HL-60 (cell line): ENCODE data around the gene SOX18.

Experiments used
- DNase-seq, 2 experiments: peaks; one replicate each; pipeline ENCODE4 v3.0.0-alpha.2; 2010 to 2020; ENCODE audit warnings: low read depth in 1 of 2, low spot score in 1 of 2
- H3K27ac ChIP-seq: fragments of 250-450 bp; sonication (Bioruptor Pico); replicated peaks from 2 replicates; pipeline ENCODE4 v1.5.1; 2020; ENCODE audit warnings: mild to moderate bottlenecking, moderate library complexity
- H3K27me3 ChIP-seq: fragments of 250-450 bp; sonication (Bioruptor Pico); 2 replicates; pipeline ENCODE4 v1.5.1; 2021; ENCODE audit warnings: mild to moderate bottlenecking, moderate library complexity; ENCODE audit not compliant: insufficient read depth, poor library complexity, severe bottlenecking
- H3K4me3 ChIP-seq: replicated peaks from 2 replicates; pipeline ENCODE4 v1.5.1; 2011; ENCODE audit warnings: mild to moderate bottlenecking, control low read depth, low read length; ENCODE audit not compliant: insufficient read depth
- CTCF ChIP-seq: IDR thresholded peaks from one replicate; pipeline ENCODE4 v1.5.1; 2011; ENCODE audit warnings: low read length, control low read depth, inconsistent platforms; ENCODE audit not compliant: insufficient read depth
- GABPA ChIP-seq: IDR thresholded peaks from 2 replicates; pipeline ENCODE4 v1.6.1; 2012; ENCODE audit warnings: low read depth
- POLR2AphosphoS5 ChIP-seq: IDR thresholded peaks from 2 replicates; pipeline ENCODE4 v1.6.1; 2012; ENCODE audit warnings: low read depth
- REST ChIP-seq: IDR thresholded peaks from 2 replicates; pipeline ENCODE4 v1.6.1; 2012; ENCODE audit warnings: low read depth; ENCODE audit not compliant: insufficient replicate concordance
- SPI1 ChIP-seq: IDR thresholded peaks from 2 replicates; pipeline ENCODE4 v1.6.1; 2012; ENCODE audit warnings: low read depth, mild to moderate bottlenecking, borderline replicate concordance

Gene SOX18

GRCh38 chr20:64025101-64025825 is 24.2 kb downstream of the SOX18 start:
- no peak for DNase-seq
- H3K4me3 ChIP-seq = no peak overlapping the region
- TF ChIP-seq REST (no peak), SPI1 (no peak), POLR2AphosphoS5 (no peak), CTCF (no peak), GABPA (no peak)
- no peaks in the 10 kb centered on the region for H3K27me3 ChIP-seq
- no peak overlapping the region for H3K27ac ChIP-seq

GRCh38 chr20:64024141-64024990 is 25.1 kb downstream of the SOX18 start:
- H3K27ac ChIP-seq = no peak overlapping the region
- TF ChIP-seq POLR2AphosphoS5 (no peak), GABPA (no peak), CTCF (no peak), SPI1 (no peak), REST (no peak)

GRCh38 chr20:64023361-64024140 is 25.9 kb downstream of the SOX18 start:
- TF ChIP-seq CTCF (no peak), REST (no peak), GABPA (no peak), SPI1 (no peak), POLR2AphosphoS5 (no peak)
- H3K27me3 ChIP-seq = no peaks in the 10 kb centered on the region
- no peak overlapping the region for H3K4me3 ChIP-seq
- no peak for DNase-seq
- H3K27ac ChIP-seq = no peak overlapping the region

More at GRCh38 chr20:64024141-64024990, 25.1 kb downstream of the SOX18 start:
- Histone ChIP-seq H3K27me3 (no peaks in the 10 kb centered on the region), H3K4me3 (no peak overlapping the region)
- DNase-seq = no peak
